ENCODE data around the gene PHACTR1.

GRCh38 chr6:13212096-13212495, 495.5 kb downstream of the PHACTR1 start:
- TF ChIP-seq CTCF (IDR thresholded peaks at IDR 0.05) (no peak), POLR2AphosphoS5 (IDR thresholded peaks at IDR 0.05) (no peak), POLR2A (IDR thresholded peaks at IDR 0.05) (no peak)
